GM19240 (cell line): ENCODE measurements around the gene PPP1R12C.

Experiments
- DNase-seq: peaks from one replicate; pipeline ENCODE4 v3.0.0; 2011; ENCODE audit warnings: low spot score; ENCODE audit not compliant: insufficient read length

Gene PPP1R12C

DNA sequence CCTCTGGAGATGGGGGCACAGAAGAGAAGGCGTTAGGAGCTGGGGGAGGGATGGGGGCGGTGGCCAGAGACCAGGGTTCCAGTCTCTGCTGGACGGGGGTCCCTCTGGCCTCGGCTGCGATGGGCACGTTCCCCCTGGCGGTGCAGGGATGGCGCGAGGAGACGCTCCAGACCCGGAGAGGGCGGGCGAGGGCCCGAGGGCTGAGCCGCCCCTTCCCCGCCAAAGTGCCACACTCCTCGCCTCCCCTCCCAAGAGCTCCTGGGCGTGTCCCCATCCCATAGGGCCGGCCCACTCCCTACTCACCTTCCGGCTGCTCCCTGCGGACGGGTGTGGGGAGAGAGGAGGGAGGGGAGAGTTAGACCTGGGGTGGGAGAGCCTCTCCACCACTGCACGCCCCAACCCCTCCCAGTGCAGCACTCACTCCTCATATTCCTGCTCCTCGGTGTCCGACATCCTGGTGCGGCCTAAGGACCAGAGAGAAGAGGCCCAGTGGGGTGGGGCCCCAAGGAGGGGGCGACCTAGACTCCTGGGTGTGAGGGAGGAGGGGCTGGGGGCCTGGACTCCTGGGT, 29.4 kb upstream of the PPP1R12C start:
- DNase-seq, result no peak

DNA sequence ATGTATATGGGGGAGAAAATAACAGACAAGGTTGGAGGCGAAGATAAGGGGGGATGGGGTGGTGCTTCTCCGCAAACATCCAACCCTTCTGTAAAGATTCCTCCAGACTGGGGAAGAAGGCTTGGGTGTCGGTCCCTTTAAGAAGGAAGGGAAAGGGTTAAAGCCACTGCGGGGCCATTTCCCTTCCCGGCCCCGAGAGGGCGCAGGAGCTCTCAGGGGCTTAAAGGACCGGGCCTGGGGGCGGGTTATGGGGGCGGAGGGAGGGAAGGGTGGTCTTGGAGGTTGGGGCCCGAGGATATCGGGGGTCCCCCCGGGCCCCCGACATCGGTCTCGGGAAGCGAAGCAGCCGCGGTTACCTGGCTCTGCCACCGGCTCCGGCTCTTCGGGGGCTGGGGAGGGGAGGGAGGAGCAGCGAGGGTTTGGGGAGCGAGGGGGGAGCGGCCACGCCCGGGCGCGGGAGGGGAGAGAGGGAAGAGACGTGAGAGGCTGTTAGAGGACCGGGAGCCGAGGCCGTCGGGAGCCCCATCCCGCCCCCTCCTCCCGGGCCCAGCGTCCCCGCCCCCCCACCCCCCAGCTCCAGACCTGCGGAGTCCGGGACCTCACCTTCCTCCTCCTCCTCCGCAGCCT, 28.8 kb upstream of the PPP1R12C start:
- DNase-seq, result no peak

- DNase-seq, result no peak
Observed at GRCh38 chr19:55145232-55145631, 27.8 kb upstream of the PPP1R12C start.

- DNase-seq, result no peak
Observed at GRCh38 chr19:55141696-55142095, 24.3 kb upstream of the PPP1R12C start.

- no peak for DNase-seq
Observed at GRCh38 chr19:55137915-55138314, 20.5 kb upstream of the PPP1R12C start.

DNA sequence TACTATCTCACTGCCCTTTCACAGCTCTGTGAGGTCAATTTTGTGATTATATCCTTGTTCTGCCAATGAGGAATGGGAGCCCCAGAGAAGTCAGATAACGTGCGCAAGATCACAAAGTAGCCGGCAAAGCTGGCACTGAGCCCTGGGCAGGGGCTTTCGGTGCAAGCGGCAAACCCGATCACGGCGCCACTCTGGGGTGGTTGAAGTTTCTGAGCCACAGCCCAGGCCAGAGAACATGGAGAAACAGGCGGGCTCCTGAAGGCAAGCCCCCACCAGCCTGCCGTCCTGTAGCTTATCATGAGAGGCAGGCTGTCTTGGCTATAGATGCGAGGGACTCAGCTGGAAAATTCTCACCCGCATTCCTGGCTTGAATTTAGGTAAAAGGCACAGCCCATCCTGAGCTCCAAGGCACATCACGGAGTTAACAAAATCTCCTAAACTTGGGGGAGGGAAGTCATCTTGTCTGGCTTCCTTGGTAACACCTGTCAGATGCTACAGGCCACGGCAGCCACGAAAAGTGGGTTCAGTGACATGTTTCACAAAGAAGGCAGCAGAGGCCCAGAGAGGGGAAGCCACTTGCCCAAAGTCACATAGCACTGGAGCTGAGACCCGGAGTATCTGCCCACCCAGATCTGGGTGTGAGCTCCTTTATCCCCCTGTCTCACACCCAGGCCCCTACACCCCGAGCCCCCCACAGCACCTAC, 19.1 kb upstream of the PPP1R12C start:
- DNase-seq, result no peak

DNA sequence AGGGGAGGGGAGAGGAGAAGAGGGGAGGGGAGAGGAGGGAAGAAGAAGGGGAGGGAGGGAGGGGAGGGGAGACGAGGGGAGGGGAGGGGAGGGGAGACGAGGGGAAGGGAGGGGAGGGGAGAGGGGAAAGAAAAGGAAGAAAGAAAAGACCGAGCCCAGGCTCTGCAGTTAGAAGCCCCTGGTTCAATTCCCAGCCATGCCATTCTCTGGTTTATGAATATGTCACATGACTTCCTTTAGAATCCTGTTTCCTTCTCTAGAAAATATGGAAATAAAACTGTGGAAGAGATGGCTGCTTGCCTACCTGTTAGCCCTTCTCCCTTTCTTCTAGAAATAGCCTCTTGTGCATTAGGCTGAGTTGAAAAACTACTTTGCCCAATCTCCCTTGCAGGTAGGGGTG, 17.3 kb upstream of the PPP1R12C start:
- DNase-seq, result no peak

DNA sequence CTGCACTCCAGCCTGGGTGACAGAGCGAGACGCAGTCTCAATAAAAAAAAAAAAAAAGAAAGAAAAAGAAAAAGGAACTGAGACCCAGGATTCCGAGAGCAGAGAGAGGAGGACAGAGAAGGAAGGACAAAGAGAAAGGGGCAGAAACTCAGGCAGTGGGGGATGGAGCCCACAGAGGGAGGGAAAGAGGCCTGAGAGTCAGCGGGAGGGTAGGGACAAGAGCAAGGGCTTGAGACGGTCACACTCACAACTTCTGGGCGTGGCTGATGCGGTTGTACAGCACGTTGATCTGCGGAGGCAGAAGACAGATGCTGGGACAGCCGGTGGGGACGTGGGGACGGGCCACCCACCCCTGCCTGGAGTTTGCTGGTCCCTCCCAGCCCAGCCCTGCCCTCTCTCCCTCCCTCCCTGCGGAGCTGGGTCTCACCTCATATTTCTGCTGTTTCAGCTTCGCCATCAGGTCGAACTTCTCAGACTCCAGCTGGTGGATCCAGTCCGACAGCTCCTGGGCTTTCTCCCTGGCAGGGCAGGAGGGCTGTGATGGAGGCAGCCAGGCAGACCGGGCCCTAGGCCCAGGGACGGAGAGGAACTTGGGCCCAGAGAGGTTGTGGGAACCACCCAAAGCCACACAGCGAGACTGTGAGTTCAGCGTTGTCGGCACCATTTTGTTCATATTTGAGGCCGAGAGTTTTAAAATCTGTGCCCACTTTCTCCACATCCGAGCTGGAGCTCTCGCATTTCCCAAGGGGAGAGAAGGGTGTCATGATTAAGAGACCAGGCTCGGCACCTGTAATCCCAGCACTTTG, 16.4 kb upstream of the PPP1R12C start:
- no peak for DNase-seq

- DNase-seq, result no peak
Observed at GRCh38 chr19:55132453-55133129, 15.2 kb upstream of the PPP1R12C start.

GRCh38 chr19:55131421-55131820, 14.0 kb upstream of the PPP1R12C start:
- no peak for DNase-seq

DNA sequence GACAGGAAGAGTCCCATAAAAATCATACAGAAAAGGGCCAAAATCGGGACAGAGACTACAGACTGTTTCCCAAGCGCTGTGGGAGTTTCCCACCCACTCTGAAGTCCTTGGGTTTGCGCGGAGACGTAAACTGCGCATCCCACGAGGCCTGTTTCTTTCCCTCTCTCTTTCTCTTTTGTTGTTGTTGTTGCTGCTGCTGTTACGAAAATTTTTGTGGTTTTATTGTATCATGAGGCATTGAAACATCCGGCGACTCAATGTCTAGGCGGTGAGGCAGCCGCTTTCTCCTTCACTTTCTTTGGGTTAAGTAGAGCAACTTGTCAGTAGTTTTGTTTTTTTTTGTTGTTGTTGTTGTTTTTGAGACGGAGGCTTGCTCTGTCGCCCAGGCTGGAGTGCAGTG, 1.6 kb upstream of the PPP1R12C start:
- DNase-seq, result no peak

- no peak for DNase-seq
Observed at GRCh38 chr19:55118401-55118991, 1.1 kb upstream of the PPP1R12C start.

DNA sequence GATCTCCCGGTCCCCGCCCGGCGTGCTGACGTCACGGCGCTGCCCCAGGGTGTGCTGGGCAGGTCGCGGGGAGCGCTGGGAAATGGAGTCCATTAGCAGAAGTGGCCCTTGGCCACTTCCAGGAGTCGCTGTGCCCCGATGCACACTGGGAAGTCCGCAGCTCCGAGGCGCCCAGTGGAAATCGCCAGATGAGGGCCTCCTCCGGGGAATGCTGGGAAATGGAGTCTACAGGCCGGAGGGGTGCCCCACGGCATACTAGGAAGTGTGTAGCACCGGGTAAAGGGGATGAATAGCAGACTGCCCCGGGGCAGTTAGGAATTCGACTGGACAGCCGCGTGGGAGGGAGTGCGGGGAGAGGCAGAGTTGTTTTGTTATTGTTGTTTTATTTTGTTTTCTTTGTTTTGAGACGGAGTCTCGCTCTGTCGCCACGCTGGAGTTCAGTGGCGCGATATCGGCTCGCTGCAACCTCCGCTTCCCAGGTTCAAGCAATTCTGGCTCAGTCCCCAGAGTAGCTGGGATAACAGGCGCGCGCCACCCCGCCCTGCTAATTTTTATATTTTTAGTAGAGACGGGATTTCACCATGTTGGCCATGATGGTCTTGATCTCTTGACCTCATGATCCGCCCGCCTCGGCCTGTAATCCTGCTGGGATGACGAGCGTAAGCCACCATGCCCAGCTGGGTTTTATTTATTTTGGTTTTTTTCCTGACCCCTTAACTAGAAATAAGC, 390 bp upstream of the PPP1R12C start:
- DNase-seq, result peak; percentile 99

DNA sequence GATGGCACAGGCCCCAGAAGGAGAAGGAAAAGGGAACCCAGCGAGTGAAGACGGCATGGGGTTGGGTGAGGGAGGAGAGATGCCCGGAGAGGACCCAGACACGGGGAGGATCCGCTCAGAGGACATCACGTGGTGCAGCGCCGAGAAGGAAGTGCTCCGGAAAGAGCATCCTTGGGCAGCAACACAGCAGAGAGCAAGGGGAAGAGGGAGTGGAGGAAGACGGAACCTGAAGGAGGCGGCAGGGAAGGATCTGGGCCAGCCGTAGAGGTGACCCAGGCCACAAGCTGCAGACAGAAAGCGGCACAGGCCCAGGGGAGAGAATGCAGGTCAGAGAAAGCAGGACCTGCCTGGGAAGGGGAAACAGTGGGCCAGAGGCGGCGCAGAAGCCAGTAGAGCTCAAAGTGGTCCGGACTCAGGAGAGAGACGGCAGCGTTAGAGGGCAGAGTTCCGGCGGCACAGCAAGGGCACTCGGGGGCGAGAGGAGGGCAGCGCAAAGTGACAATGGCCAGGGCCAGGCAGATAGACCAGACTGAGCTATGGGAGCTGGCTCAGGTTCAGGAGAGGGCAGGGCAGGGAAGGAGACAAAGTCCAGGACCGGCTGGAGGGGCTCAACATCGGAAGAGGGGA, 1.1 kb downstream of the PPP1R12C start:
- DNase-seq, result peak; percentile 81

DNA sequence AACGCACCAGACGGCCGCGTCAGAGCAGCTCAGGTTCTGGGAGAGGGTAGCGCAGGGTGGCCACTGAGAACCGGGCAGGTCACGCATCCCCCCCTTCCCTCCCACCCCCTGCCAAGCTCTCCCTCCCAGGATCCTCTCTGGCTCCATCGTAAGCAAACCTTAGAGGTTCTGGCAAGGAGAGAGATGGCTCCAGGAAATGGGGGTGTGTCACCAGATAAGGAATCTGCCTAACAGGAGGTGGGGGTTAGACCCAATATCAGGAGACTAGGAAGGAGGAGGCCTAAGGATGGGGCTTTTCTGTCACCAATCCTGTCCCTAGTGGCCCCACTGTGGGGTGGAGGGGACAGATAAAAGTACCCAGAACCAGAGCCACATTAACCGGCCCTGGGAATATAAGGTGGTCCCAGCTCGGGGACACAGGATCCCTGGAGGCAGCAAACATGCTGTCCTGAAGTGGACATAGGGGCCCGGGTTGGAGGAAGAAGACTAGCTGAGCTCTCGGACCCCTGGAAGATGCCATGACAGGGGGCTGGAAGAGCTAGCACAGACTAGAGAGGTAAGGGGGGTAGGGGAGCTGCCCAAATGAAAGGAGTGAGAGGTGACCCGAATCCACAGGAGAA, 1.9 kb downstream of the PPP1R12C start:
- no peak for DNase-seq

DNA sequence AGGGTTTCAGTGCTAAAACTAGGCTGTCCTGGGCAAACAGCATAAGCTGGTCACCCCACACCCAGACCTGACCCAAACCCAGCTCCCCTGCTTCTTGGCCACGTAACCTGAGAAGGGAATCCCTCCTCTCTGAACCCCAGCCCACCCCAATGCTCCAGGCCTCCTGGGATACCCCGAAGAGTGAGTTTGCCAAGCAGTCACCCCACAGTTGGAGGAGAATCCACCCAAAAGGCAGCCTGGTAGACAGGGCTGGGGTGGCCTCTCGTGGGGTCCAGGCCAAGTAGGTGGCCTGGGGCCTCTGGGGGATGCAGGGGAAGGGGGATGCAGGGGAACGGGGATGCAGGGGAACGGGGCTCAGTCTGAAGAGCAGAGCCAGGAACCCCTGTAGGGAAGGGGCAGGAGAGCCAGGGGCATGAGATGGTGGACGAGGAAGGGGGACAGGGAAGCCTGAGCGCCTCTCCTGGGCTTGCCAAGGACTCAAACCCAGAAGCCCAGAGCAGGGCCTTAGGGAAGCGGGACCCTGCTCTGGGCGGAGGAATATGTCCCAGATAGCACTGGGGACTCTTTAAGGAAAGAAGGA, 2.8 kb downstream of the PPP1R12C start:
- no peak for DNase-seq

- DNase-seq, result no peak
Observed at GRCh38 chr19:55113570-55114039, 3.8 kb downstream of the PPP1R12C start.

GRCh38 chr19:55112777-55113569, 4.5 kb downstream of the PPP1R12C start:
- DNase-seq, result peak; percentile 0
